Parathyroid adenoma (tissue), 2 donors: ENCODE measurements around the gene FSTL5.

ENCODE experiments used
- H2AFZ ChIP-seq: fragments of 300-600 bp; sonication (generic); one replicate; pipeline ENCODE4 v1.7.0; 2017; ENCODE audit warnings: antibody characterized with exemption, mild to moderate bottlenecking
- H3K27ac ChIP-seq: fragments of 300-600 bp; sonication (generic); one replicate; pipeline ENCODE4 v1.7.0; 2017
- H3K27me3 ChIP-seq: fragments of 300-600 bp; sonication (generic); one replicate; pipeline ENCODE4 v1.7.0; 2017; ENCODE audit warnings: low read length; ENCODE audit not compliant: control insufficient read depth, insufficient read depth
- H3K36me3 ChIP-seq: fragments of 300-600 bp; sonication (generic); one replicate; pipeline ENCODE4 v1.7.0; 2017; ENCODE audit warnings: low read length; ENCODE audit not compliant: control insufficient read depth, insufficient read depth
- H3K4me1 ChIP-seq: fragments of 300-600 bp; sonication (generic); one replicate; pipeline ENCODE4 v1.7.0; 2017; ENCODE audit warnings: control low read depth
- H3K4me2 ChIP-seq: fragments of 300-600 bp; sonication (generic); one replicate; pipeline ENCODE4 v1.7.0; 2017; ENCODE audit warnings: low read length
- H3K4me3 ChIP-seq: fragments of 300-600 bp; sonication (generic); one replicate; pipeline ENCODE4 v1.7.0; 2017; ENCODE audit warnings: low read depth, low read length
- H3K79me2 ChIP-seq: fragments of 300-600 bp; sonication (generic); one replicate; pipeline ENCODE4 v1.7.0; 2017; ENCODE audit warnings: control low read depth
- H3K9ac ChIP-seq: fragments of 300-600 bp; sonication (generic); one replicate; pipeline ENCODE4 v1.7.0; 2017; ENCODE audit warnings: mild to moderate bottlenecking
- H3K9me3 ChIP-seq: fragments of 300-600 bp; sonication (generic); one replicate; pipeline ENCODE4 v1.7.0; 2017; ENCODE audit warnings: low read length; ENCODE audit not compliant: control insufficient read depth
- CTCF ChIP-seq: fragments of 300-600 bp; sonication (generic); IDR thresholded peaks from one replicate; pipeline ENCODE4 v1.7.0; 2017; ENCODE audit warnings: antibody characterized with exemption, mild to moderate bottlenecking
- donor health status: primary hyperparathyroidism.

The FSTL5 gene

GRCh38 chr4:161555689-161556660 is 607.8 kb downstream of the FSTL5 start:
- Histone ChIP-seq H3K79me2 (no peaks in the 10 kb centered on the region), H3K36me3 (no peaks in the 10 kb centered on the region), H3K9me3 (no peaks in the 10 kb centered on the region), H3K4me1 (no peaks in the 10 kb centered on the region), H3K4me3 (no peak overlapping the region), H3K4me2 (no peak overlapping the region), H2AFZ (no peak overlapping the region), H3K9ac (no peak overlapping the region), H3K27me3 (no peaks in the 10 kb centered on the region), H3K27ac (no peak overlapping the region)
- no peak for TF ChIP-seq CTCF

GRCh38 chr4:161554372-161554990 is 609.3 kb downstream of the FSTL5 start:
- Histone ChIP-seq H3K4me1 (no peaks in the 10 kb centered on the region), H3K36me3 (no peaks in the 10 kb centered on the region), H3K27me3 (no peaks in the 10 kb centered on the region), H2AFZ (no peak overlapping the region), H3K79me2 (no peaks in the 10 kb centered on the region), H3K9me3 (no peaks in the 10 kb centered on the region), H3K27ac (no peak overlapping the region), H3K9ac (no peak overlapping the region), H3K4me2 (no peak overlapping the region), H3K4me3 (no peak overlapping the region)
- TF ChIP-seq CTCF = no peak

DNA sequence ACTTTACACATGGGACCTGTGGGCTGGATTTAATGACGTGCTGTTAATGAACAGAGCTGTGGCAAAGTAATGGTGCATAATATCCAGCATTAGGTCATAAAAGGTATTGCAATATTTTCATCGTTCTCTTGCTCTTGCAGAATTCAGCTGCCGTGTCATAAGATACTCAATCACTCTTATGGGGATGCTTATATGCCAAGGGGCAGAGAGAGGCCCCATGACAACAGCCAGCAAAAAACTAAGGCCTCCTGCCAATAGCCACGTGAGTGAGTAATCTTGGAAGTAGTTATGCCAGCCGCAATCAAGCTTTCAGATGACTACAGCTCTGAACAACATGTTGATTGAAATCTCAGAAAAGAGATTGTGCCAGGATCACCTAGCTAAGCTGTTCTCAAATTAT is 616.9 kb downstream of the FSTL5 start:
- Histone ChIP-seq H2AFZ (no peak overlapping the region), H3K27ac (no peak overlapping the region), H3K4me3 (no peak overlapping the region), H3K4me1 (no peaks in the 10 kb centered on the region), H3K9me3 (no peaks in the 10 kb centered on the region), H3K9ac (no peak overlapping the region), H3K4me2 (no peak overlapping the region), H3K36me3 (no peaks in the 10 kb centered on the region), H3K79me2 (no peaks in the 10 kb centered on the region), H3K27me3 (no peaks in the 10 kb centered on the region)
- TF ChIP-seq CTCF = no peak

DNA sequence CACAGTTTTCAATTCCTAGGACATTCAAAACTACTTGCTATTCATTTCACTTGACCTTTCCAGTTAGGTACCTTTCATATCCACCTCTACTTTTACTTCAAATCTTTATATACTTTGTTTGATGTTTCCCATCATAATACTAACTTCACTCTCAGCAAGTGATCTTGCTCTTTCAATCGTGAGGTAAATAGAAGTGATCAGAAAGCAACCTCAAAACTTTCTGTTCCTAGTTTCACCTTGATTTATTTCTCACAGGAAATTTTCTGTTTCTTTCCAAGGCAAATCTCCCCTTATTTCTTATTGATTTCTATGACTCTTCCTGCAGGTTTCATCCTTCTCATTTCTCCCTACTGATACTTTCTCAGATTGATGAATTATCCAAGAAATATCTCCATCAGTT is 623.5 kb downstream of the FSTL5 start:
- Histone ChIP-seq H3K27me3 (no peaks in the 10 kb centered on the region), H3K27ac (no peak overlapping the region), H3K36me3 (no peaks in the 10 kb centered on the region), H3K4me2 (no peak overlapping the region), H3K4me1 (no peaks in the 10 kb centered on the region), H2AFZ (no peak overlapping the region), H3K9ac (no peak overlapping the region), H3K79me2 (no peaks in the 10 kb centered on the region), H3K9me3 (no peaks in the 10 kb centered on the region), H3K4me3 (no peak overlapping the region)
- TF ChIP-seq CTCF = no peak
